HCT116 (cell line): ENCODE measurements around the gene ERCC6. TPM values are rescaled to one million over a fixed set of nuclear protein-coding genes. Genes with fewer than 3 reads are reported as not detected.

ENCODE experiments used
- ATAC-seq: fragments of 200-7000 bp; cut with Tn5 transposase; 2 replicates; pipeline ENCODE4 v1.9.1; 2020; ENCODE audit warnings: mild to moderate bottlenecking, moderate library complexity
- BruUV-seq: library from RNA; stranded (reverse); fragments of 400-500 nt; replicated peaks from 2 replicates; lab custom pipeline; 2021; lab: Mats Ljungman, UMichigan
- CTCF ChIA-PET: fragments of 300-600 bp; sonication (Branson Sonifier 250); formaldehyde crosslinking; loops from one replicate; lab custom pipeline; 2021; ENCODE audit warnings: antibody characterized with exemption; lab: Charles Lee
- POLR2A ChIA-PET: fragments of 300-600, 350-600 bp; sonication (Branson Sonifier 250); formaldehyde crosslinking; loops from one replicate; lab custom pipeline; 2021; ENCODE audit warnings: antibody characterized with exemption; lab: Charles Lee
- RAD21 ChIA-PET, 2 experiments: fragments of 300-600 bp; sonication (Branson Sonifier 250); formaldehyde crosslinking; loops; one replicate each; lab custom pipeline; 2023; ENCODE audit warnings: low total read pairs in 2 of 2; ENCODE audit not compliant: uncharacterized antibody in 2 of 2, unreplicated experiment in 2 of 2, low non-redundant PET in 1 of 2; lab: Charles Lee
- DNase-seq: peaks from one replicate; pipeline ENCODE4 v3.0.0-alpha.2; 2010; ENCODE audit warnings: low read depth, low spot score
- H2AFZ ChIP-seq: fragments of 200-600 bp; shearing (Covaris generic), sonication (generic); 2 replicates; pipeline ENCODE4 v1.6.1; 2017; ENCODE audit warnings: low read depth, mixed run types, mixed read lengths, antibody characterized with exemption, low read length; ENCODE audit not compliant: poor library complexity, severe bottlenecking
- H3K27ac ChIP-seq: 2 replicates; pipeline ENCODE4 v1.5.1; 2012; ENCODE audit warnings: low read depth, low read length
- H3K27me3 ChIP-seq: fragments of 200-600 bp; sonication (generic); 2 replicates; pipeline ENCODE4 v1.6.1; 2016; ENCODE audit warnings: mixed run types, low read length, mixed read lengths; ENCODE audit not compliant: insufficient read depth
- H3K36me3 ChIP-seq, 2 experiments: fragments of 200-500 bp in 1 of 2; fragments of 200-600 bp in 1 of 2; sonication (Bioruptor generic) in 1 of 2; sonication (generic) in 1 of 2; 2 replicates each; pipeline versions ENCODE4 v1.5.1 to v1.6.1; 2014 to 2016; ENCODE audit warnings: low read length in 2 of 2, inconsistent platforms in 1 of 2, mixed read lengths in 1 of 2, mixed run types in 1 of 2; ENCODE audit not compliant: insufficient read depth in 2 of 2, control insufficient read depth in 1 of 2
- H3K4me1 ChIP-seq, 2 experiments: fragments of 200-600 bp in 1 of 2; sonication (generic) in 1 of 2; 2 replicates each; pipeline versions ENCODE4 v1.5.1 to v1.6.1; 2012 to 2017; ENCODE audit warnings: low read length in 2 of 2, inconsistent platforms in 1 of 2, mild to moderate bottlenecking in 1 of 2, mixed read lengths in 1 of 2, mixed run types in 1 of 2, moderate library complexity in 1 of 2; ENCODE audit not compliant: insufficient read depth in 2 of 2, control insufficient read depth in 1 of 2
- H3K4me2 ChIP-seq: fragments of 200-600 bp; sonication (generic); 2 replicates; pipeline ENCODE4 v1.6.1; 2017; ENCODE audit warnings: mixed run types, low read length, mixed read lengths
- H3K4me3 ChIP-seq, 2 experiments: fragments of 200-600 bp in 1 of 2; sonication (generic) in 1 of 2; replicated peaks in 1 of 2; 2 replicates each; pipeline ENCODE4 v1.5.1; 2011 to 2016; ENCODE audit warnings: low read length in 2 of 2, control low read depth in 1 of 2, low read depth in 1 of 2, mild to moderate bottlenecking in 1 of 2, mixed read lengths in 1 of 2, mixed run types in 1 of 2
- H3K79me2 ChIP-seq: fragments of 200-600 bp; sonication (generic); 2 replicates; pipeline ENCODE4 v1.6.1; 2017; ENCODE audit warnings: mild to moderate bottlenecking, mixed run types, low read length, moderate library complexity, mixed read lengths; ENCODE audit not compliant: insufficient read depth
- H3K9ac ChIP-seq: fragments of 200-600 bp; sonication (generic); 2 replicates; pipeline ENCODE4 v1.6.1; 2016; ENCODE audit warnings: low read length, mixed read lengths
- H3K9me2 ChIP-seq: fragments of 200-600 bp; sonication (generic), shearing (Covaris generic); 2 replicates; pipeline ENCODE4 v1.6.1; 2017; ENCODE audit warnings: mixed run types, mild to moderate bottlenecking, moderate library complexity; ENCODE audit not compliant: insufficient read depth
- H3K9me3 ChIP-seq, 2 experiments: fragments of 200-500 bp in 1 of 2; fragments of 200-600 bp in 1 of 2; sonication (Bioruptor generic) in 1 of 2; sonication (generic) in 1 of 2; 2 replicates each; pipeline ENCODE4 v1.6.1; 2014 to 2017; ENCODE audit warnings: low read length in 2 of 2, mixed read lengths in 2 of 2, inconsistent platforms in 1 of 2, low read depth in 1 of 2, mild to moderate bottlenecking in 1 of 2, mixed run types in 1 of 2, moderate library complexity in 1 of 2; ENCODE audit not compliant: control insufficient read depth in 1 of 2, insufficient read depth in 1 of 2
- H4K20me1 ChIP-seq: fragments of 200-600 bp; sonication (generic), shearing (Covaris generic); 2 replicates; pipeline ENCODE4 v1.6.1; 2017; ENCODE audit warnings: mixed run types, mild to moderate bottlenecking, moderate library complexity; ENCODE audit not compliant: insufficient read depth
- CBX3 ChIP-seq: IDR thresholded peaks from 2 replicates; pipeline ENCODE4 v1.6.1; 2012; ENCODE audit warnings: low read depth
- EGR1 ChIP-seq: IDR thresholded peaks from 2 replicates; pipeline ENCODE4 v1.6.1; 2012; ENCODE audit warnings: low read depth
- EZH2 ChIP-seq: fragments of 200-600 bp; sonication (generic); IDR thresholded peaks from 2 replicates; pipeline ENCODE4 v1.6.1; 2017; ENCODE audit warnings: antibody characterized with exemption, mixed run types
- POLR2AphosphoS5 ChIP-seq: IDR thresholded peaks from 2 replicates; pipeline ENCODE4 v1.6.1; 2011; ENCODE audit warnings: mild to moderate bottlenecking, low read depth, low read length, moderate library complexity
- RAD21 ChIP-seq: IDR thresholded peaks from 2 replicates; pipeline ENCODE4 v1.6.1; 2012; ENCODE audit warnings: low read depth, mild to moderate bottlenecking
- REST ChIP-seq: IDR thresholded peaks from 2 replicates; pipeline ENCODE4 v1.6.1; 2012; ENCODE audit warnings: low read depth
- SIN3A ChIP-seq: IDR thresholded peaks from 2 replicates; pipeline ENCODE4 v1.6.1; 2012; ENCODE audit warnings: low read depth
- ZNF274 ChIP-seq: fragments of 200-500 bp; sonication (Bioruptor generic); IDR thresholded peaks from 2 replicates; pipeline ENCODE4 v1.6.1; 2014; ENCODE audit warnings: mild to moderate bottlenecking, low read depth, low read length, inconsistent platforms
- intact Hi-C: fragments of 100-400 bp; cut with micrococcal nuclease; formaldehyde crosslinking; loops from 2 replicates; pipeline ENCODE4 v1.10.0; 2022
- total RNA-seq: library from RNA; stranded (reverse); gene quantifications from one replicate; pipeline ENCODE4 v1.2.1, GENCODE V29; 2021; ENCODE audit not compliant: unreplicated experiment
- TF ChIP-seq, protein P1 (sequence below): IDR thresholded peaks from 2 replicates; pipeline ENCODE4 v1.6.1; 2012

ERCC6 gene
- total RNA-seq, 1 experiment from 2014 or later: 16.4 TPM

GRCh38 chr10:49505076-49505475 is 33.8 kb downstream of the ERCC6 start:
- intact Hi-C loops: no loop called here
- no peak for DNase-seq
- Histone ChIP-seq H3K4me3 (no peak overlapping the region), H3K9me2 (no peaks in the 10 kb centered on the region), H4K20me1 (no peaks in the 10 kb centered on the region), H3K27ac (no peak overlapping the region), H2AFZ (no peak overlapping the region), H3K36me3 (no peaks in the 10 kb centered on the region; a peak in 1 of 4 replicates), H3K4me2 (no peak overlapping the region), H3K4me1 (no peaks in the 10 kb centered on the region), H3K79me2 (no peaks in the 10 kb centered on the region), H3K9ac (no peak overlapping the region), H3K9me3 (no peaks in the 10 kb centered on the region), H3K27me3 (no peaks in the 10 kb centered on the region)
- CTCF ChIA-PET: interaction anchor here (1.0 kb wide), 1 partner anchor 97 kb away, joined by 5 read pairs; no protein-coding TSS in a partner anchor
- no peak for TF ChIP-seq CBX3
- TF ChIP-seq EGR1: no peak
- no peak for TF ChIP-seq REST
- TF ChIP-seq POLR2AphosphoS5: no peak
- no peak for TF ChIP-seq RAD21
- no peak for TF ChIP-seq SIN3A
- TF ChIP-seq, protein P1, sequence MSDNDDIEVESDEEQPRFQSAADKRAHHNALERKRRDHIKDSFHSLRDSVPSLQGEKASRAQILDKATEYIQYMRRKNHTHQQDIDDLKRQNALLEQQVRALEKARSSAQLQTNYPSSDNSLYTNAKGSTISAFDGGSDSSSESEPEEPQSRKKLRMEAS: no peak
- no peak for TF ChIP-seq ZNF274
- no peak for TF ChIP-seq EZH2
- POLR2A ChIA-PET: no interaction called here
- RAD21 ChIA-PET: no interaction called here
- ATAC-seq: no peak
- no TSS peak for BruUV-seq
